GM18526 (cell line): ENCODE results near the gene KCNK2.

ENCODE experiments used
- POLR2A ChIP-seq: IDR thresholded peaks from 3 replicates; pipeline ENCODE4 v1.6.1; 2011; ENCODE audit not compliant: insufficient read length; ENCODE audit errors: extremely low read depth

Gene KCNK2

GRCh38 chr1:215081661-215082531 lies 641 bp upstream of the KCNK2 start:
- TF ChIP-seq POLR2A: no peak

GRCh38 chr1:215083383-215083961 lies 935 bp downstream of the KCNK2 start:
- TF ChIP-seq POLR2A: no peak

- no peak for TF ChIP-seq POLR2A
Observed at GRCh38 chr1:215084621-215085020, 2.1 kb downstream of the KCNK2 start.

- TF ChIP-seq POLR2A: no peak
Observed at GRCh38 chr1:215087603-215088002, 5.1 kb downstream of the KCNK2 start.

GRCh38 chr1:215094381-215094780 lies 11.8 kb downstream of the KCNK2 start:
- TF ChIP-seq POLR2A: no peak

GRCh38 chr1:215095524-215095923 lies 13.0 kb downstream of the KCNK2 start:
- TF ChIP-seq POLR2A: no peak

- no peak for TF ChIP-seq POLR2A
Observed at GRCh38 chr1:215101511-215101910, 19.0 kb downstream of the KCNK2 start.

GRCh38 chr1:215104283-215104682 lies 21.7 kb downstream of the KCNK2 start:
- TF ChIP-seq POLR2A: no peak

GRCh38 chr1:215106067-215106466 lies 23.5 kb downstream of the KCNK2 start:
- TF ChIP-seq POLR2A: no peak

- TF ChIP-seq POLR2A: no peak
Observed at GRCh38 chr1:215109171-215109570, 26.6 kb downstream of the KCNK2 start.

GRCh38 chr1:215111916-215112315 lies 29.4 kb downstream of the KCNK2 start:
- TF ChIP-seq POLR2A: no peak

- no peak for TF ChIP-seq POLR2A
Observed at GRCh38 chr1:215113776-215114153, 31.2 kb downstream of the KCNK2 start.

GRCh38 chr1:215114154-215114933 lies 31.8 kb downstream of the KCNK2 start:
- no peak for TF ChIP-seq POLR2A

GRCh38 chr1:215115760-215116159 lies 33.2 kb downstream of the KCNK2 start:
- TF ChIP-seq POLR2A: no peak

- no peak for TF ChIP-seq POLR2A
Observed at GRCh38 chr1:215118081-215118480, 35.5 kb downstream of the KCNK2 start.

- TF ChIP-seq POLR2A: no peak
Observed at GRCh38 chr1:215119056-215119455, 36.5 kb downstream of the KCNK2 start.
